GM18867 (cell line): ENCODE results near the gene FOXN4.
"Not testable (repeated sequence)": the region's sequence is repeated elsewhere in the genome, so short reads cannot be mapped to it uniquely, and the experiment has no call there.

ENCODE experiments used
- ATAC-seq: cut with Tn5 transposase; IDR thresholded peaks from one replicate; pipeline ENCODE4 v1.9.1; 2021; ENCODE audit warnings: mild to moderate bottlenecking, moderate library complexity; ENCODE audit not compliant: unreplicated experiment

The FOXN4 gene

GRCh38 chr12:109308534-109309380, at the start of gene FOXN4:
Gene FOXN4 (minus strand): TSS chr12:109309284. CDS start chr12:109308321, 963 bp downstream.
- ATAC-seq: no peak

GRCh38 chr12:109358154-109358869, 49.2 kb upstream of the FOXN4 start:
- peak; percentile 89 for ATAC-seq

- no peak for ATAC-seq
Measured at GRCh38 chr12:109357032-109357431, 47.9 kb upstream of the FOXN4 start.

GRCh38 chr12:109356577-109356976, 47.5 kb upstream of the FOXN4 start:
- no peak for ATAC-seq

- no peak for ATAC-seq
Measured at GRCh38 chr12:109352184-109352583, 43.1 kb upstream of the FOXN4 start.

GRCh38 chr12:109347589-109347988, 38.5 kb upstream of the FOXN4 start, which contains the start of gene MYO1H:
Gene MYO1H (plus strand): TSS chr12:109347900. CDS start chr12:109347961, 61 bp downstream.
- ATAC-seq: no peak

- ATAC-seq: no peak
Measured at GRCh38 chr12:109346920-109347319, 37.8 kb upstream of the FOXN4 start.

GRCh38 chr12:109345428-109345827, 36.3 kb upstream of the FOXN4 start:
- ATAC-seq: no peak

- ATAC-seq: no peak
Measured at GRCh38 chr12:109343677-109344076, 34.6 kb upstream of the FOXN4 start.

GRCh38 chr12:109336593-109336992, 27.5 kb upstream of the FOXN4 start:
- no peak for ATAC-seq

- no peak for ATAC-seq
Measured at GRCh38 chr12:109334887-109335286, 25.8 kb upstream of the FOXN4 start.

- ATAC-seq: no peak
Measured at GRCh38 chr12:109331301-109331952, 22.3 kb upstream of the FOXN4 start.

- no peak for ATAC-seq
Measured at GRCh38 chr12:109330282-109331230, 21.5 kb upstream of the FOXN4 start.

- ATAC-seq: no peak
Measured at GRCh38 chr12:109329686-109330085, 20.6 kb upstream of the FOXN4 start.

GRCh38 chr12:109329003-109329402, 19.9 kb upstream of the FOXN4 start:
- ATAC-seq: no peak

- not testable (repeated sequence) for ATAC-seq
Measured at GRCh38 chr12:109321294-109321693, 12.2 kb upstream of the FOXN4 start.

- ATAC-seq: no peak
Measured at GRCh38 chr12:109310247-109311125, 1.4 kb upstream of the FOXN4 start.

GRCh38 chr12:109309381-109310246, 530 bp upstream of the FOXN4 start:
- ATAC-seq: no peak
